Choroid plexus epithelial cell (primary cell): Measurements from ENCODE around the gene MAG.

Experiments
- DNase-seq: peaks from one replicate; pipeline ENCODE4 v3.0.0-alpha.2; 2010; ENCODE audit warnings: low read depth
- H3K4me3 ChIP-seq: 2 replicates; pipeline ENCODE4 v1.5.1; 2011; ENCODE audit warnings: low read depth, mild to moderate bottlenecking, control low read depth, low read length, moderate library complexity
- CTCF ChIP-seq: conservative IDR thresholded peaks from 2 replicates; pipeline ENCODE4 v1.5.1; 2011; ENCODE audit warnings: low read depth, mild to moderate bottlenecking, control low read depth, inconsistent platforms, low read length, moderate library complexity

The MAG gene

GRCh38 chr19:35303357-35303915 lies 11.5 kb downstream of the MAG start:
- no peak for TF ChIP-seq CTCF
- no peak overlapping the region for H3K4me3 ChIP-seq
- DNase-seq: no peak

- DNase-seq: no peak
- no peak overlapping the region for H3K4me3 ChIP-seq
- no peak for TF ChIP-seq CTCF
Observed at GRCh38 chr19:35304036-35304435, 12.1 kb downstream of the MAG start.

- DNase-seq: no peak
- no peak for TF ChIP-seq CTCF
- no peak overlapping the region for H3K4me3 ChIP-seq
Observed at GRCh38 chr19:35305181-35305580, 13.2 kb downstream of the MAG start.

- H3K4me3 ChIP-seq: no peak overlapping the region
- peak; percentile 38 for TF ChIP-seq CTCF
- DNase-seq: no peak
Observed at GRCh38 chr19:35306473-35307246, 14.7 kb downstream of the MAG start.

GRCh38 chr19:35307931-35308330 lies 16.0 kb downstream of the MAG start:
- no peak for TF ChIP-seq CTCF

GRCh38 chr19:35308910-35309309 lies 16.9 kb downstream of the MAG start:
- H3K4me3 ChIP-seq: no peak overlapping the region
- DNase-seq: no peak
- no peak for TF ChIP-seq CTCF

More at GRCh38 chr19:35307931-35308330, 16.0 kb downstream of the MAG start:
- DNase-seq: no peak
- no peak overlapping the region for H3K4me3 ChIP-seq
